Spleen (tissue), 7 donors: ENCODE results near the gene PTPRO.

Source experiments
- POLR2A ChIP-seq, 3 donors: fragments of 450-650 bp; IDR thresholded peaks; one replicate each; pipeline ENCODE4 v1.5.1; 2017; ENCODE audit warnings: antibody characterized with exemption in 3 of 3, mild to moderate bottlenecking in 1 of 3
- POLR2AphosphoS5 ChIP-seq, 3 donors: sonication (generic); formaldehyde crosslinking; IDR thresholded peaks; one replicate each; pipeline ENCODE4 v1.5.1; 2017; ENCODE audit warnings: antibody characterized with exemption in 3 of 3
- TF ChIP-seq, protein P1 (sequence below), 11 experiments: fragments of 200-600 bp in 7 of 11; fragments of 450-650 bp in 4 of 11; sonication (generic) in 4 of 11; IDR thresholded peaks in 8 of 11; conservative IDR thresholded peaks in 3 of 11; 1 replicate in 7 of 11; 2 replicates in 4 of 11; pipeline versions ENCODE4 v1.4.0 to v1.8.0; 2016 to 2021; ENCODE audit warnings: antibody characterized with exemption in 11 of 11, inconsistent platforms in 4 of 11, mild to moderate bottlenecking in 1 of 11
- donor health status: DM: no; HTN: no; CAD: no; lungs with moderate emphysema.
- donor health status: DM: no; HTN: no; CAD: no.
- donor health status: DM: no; HTN: no; CAD: no.

DNA sequence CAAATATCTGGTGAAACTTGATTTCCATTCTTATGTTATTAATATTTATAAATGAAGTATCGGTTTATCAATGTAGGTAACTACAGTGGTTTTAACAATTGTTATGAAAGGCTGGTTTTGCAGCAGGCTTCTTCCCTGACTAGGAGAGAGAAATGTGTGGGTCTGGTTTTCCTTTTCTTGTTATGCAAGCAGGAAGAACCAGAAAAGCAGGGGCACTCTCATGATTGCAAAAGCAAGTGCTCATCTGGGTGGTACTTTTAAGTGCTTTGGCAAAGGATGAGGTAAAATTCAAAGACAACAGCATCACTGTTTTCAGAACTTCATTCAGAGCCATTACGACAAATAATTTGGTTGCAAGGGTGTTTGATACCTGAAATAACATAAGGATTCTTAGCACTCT is 105.6 kb downstream of the PTPRO start:
- TF ChIP-seq, protein P1, sequence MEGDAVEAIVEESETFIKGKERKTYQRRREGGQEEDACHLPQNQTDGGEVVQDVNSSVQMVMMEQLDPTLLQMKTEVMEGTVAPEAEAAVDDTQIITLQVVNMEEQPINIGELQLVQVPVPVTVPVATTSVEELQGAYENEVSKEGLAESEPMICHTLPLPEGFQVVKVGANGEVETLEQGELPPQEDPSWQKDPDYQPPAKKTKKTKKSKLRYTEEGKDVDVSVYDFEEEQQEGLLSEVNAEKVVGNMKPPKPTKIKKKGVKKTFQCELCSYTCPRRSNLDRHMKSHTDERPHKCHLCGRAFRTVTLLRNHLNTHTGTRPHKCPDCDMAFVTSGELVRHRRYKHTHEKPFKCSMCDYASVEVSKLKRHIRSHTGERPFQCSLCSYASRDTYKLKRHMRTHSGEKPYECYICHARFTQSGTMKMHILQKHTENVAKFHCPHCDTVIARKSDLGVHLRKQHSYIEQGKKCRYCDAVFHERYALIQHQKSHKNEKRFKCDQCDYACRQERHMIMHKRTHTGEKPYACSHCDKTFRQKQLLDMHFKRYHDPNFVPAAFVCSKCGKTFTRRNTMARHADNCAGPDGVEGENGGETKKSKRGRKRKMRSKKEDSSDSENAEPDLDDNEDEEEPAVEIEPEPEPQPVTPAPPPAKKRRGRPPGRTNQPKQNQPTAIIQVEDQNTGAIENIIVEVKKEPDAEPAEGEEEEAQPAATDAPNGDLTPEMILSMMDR (IDR thresholded peaks at IDR 0.05 in 8 of 11, conservative IDR thresholded peaks at IDR 0.05 in 3 of 11): no peak
- TF ChIP-seq POLR2A (IDR thresholded peaks at IDR 0.05): no peak
- TF ChIP-seq POLR2AphosphoS5 (IDR thresholded peaks at IDR 0.05): no peak
